KOPT-K1 (cell line): ENCODE measurements around the gene IRF9.

Experiments
- H3K27ac ChIP-seq: fragments of 200-600 bp; sonication (generic); 2 replicates; pipeline ENCODE4 v1.5.1; 2016; ENCODE audit warnings: antibody characterized with exemption, mild to moderate bottlenecking, low read depth, low read length; ENCODE audit not compliant: poor library complexity, severe bottlenecking
- H3K36me3 ChIP-seq: fragments of 200-600 bp; sonication (generic); 2 replicates; pipeline ENCODE4 v1.5.1; 2017; ENCODE audit warnings: antibody characterized with exemption, mild to moderate bottlenecking, low read length, moderate library complexity; ENCODE audit not compliant: insufficient read depth
- H3K9me3 ChIP-seq: fragments of 200-600 bp; sonication (generic); 2 replicates; pipeline ENCODE4 v1.5.1; 2017; ENCODE audit warnings: antibody characterized with exemption, low read length, mild to moderate bottlenecking; ENCODE audit not compliant: insufficient read depth, poor library complexity, severe bottlenecking

IRF9 gene

GRCh38 chr14:24172871-24173281 is 11.8 kb downstream of the IRF9 start:
- no peak overlapping the region for H3K27ac ChIP-seq
- H3K36me3 ChIP-seq, result peaks cover 16% of the 10 kb centered on the region
- H3K9me3 ChIP-seq, result no peaks in the 10 kb centered on the region

GRCh38 chr14:24176599-24176998 is 15.5 kb downstream of the IRF9 start:
- peaks cover 53% of the 10 kb centered on the region for H3K36me3 ChIP-seq
- no peak overlapping the region for H3K27ac ChIP-seq
- no peaks in the 10 kb centered on the region for H3K9me3 ChIP-seq

GRCh38 chr14:24177041-24177825 is 16.2 kb downstream of the IRF9 start:
- H3K9me3 ChIP-seq, result no peaks in the 10 kb centered on the region
- H3K27ac ChIP-seq, result no peak overlapping the region
- H3K36me3 ChIP-seq, result peaks cover 60% of the 10 kb centered on the region

- no peak overlapping the region for H3K27ac ChIP-seq
- H3K9me3 ChIP-seq, result no peaks in the 10 kb centered on the region
- peaks cover 66% of the 10 kb centered on the region for H3K36me3 ChIP-seq
These were observed 16.8 kb downstream of the IRF9 start for GRCh38 chr14:24177891-24178290.

- H3K9me3 ChIP-seq, result no peaks in the 10 kb centered on the region
- peaks cover 73% of the 10 kb centered on the region for H3K36me3 ChIP-seq
These were observed 17.5 kb downstream of the IRF9 start for GRCh38 chr14:24178399-24179178.

GRCh38 chr14:24179294-24179960 is 18.4 kb downstream of the IRF9 start:
- Histone ChIP-seq H3K36me3 (peaks cover 82% of the 10 kb centered on the region), H3K9me3 (no peaks in the 10 kb centered on the region), H3K27ac (no peak overlapping the region)

More at GRCh38 chr14:24178399-24179178, 17.5 kb downstream of the IRF9 start:
- no peak overlapping the region for H3K27ac ChIP-seq

GRCh38 chr14:24179961-24180796 is 19.1 kb downstream of the IRF9 start:
- Histone ChIP-seq H3K9me3 (no peaks in the 10 kb centered on the region), H3K27ac (no peak overlapping the region), H3K36me3 (peaks cover 89% of the 10 kb centered on the region)

DNA sequence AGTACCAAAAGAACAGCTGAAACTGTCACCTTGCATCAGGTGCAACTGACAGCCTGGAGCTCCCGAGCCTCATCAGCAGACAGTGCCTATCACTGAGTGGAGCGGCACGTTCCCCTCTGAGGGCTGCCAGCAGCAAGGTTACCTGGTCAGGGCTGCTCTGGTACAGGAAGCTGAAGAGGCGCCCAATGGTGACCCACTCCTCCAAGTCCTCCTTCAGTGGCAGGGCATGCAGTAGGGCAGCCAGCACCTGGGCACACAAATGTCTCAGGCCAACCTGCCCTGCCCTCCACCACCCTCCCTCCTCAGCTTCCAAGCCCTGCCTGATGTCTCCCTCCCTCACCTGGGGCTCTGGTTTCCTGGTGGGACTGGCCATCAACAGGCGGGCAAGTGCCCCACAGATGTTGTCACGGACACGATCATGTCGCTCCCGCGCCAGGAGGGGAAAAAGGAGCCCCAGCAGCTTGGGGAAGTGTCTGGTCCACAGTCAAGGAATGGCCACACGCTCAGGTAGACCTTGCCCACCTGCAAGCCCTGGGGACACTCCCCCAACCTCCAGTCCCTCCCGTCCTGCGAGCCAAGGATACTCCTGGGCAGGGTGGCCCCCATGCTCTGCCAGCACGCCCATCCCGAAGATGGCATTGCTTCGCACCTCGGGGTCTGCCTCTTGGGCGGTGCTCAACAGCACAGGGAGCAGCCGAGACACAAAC is 20.5 kb downstream of the IRF9 start:
- H3K36me3 ChIP-seq, result peaks cover 100% of the 10 kb centered on the region
- no peaks in the 10 kb centered on the region for H3K9me3 ChIP-seq
- H3K27ac ChIP-seq, result no peak overlapping the region

DNA sequence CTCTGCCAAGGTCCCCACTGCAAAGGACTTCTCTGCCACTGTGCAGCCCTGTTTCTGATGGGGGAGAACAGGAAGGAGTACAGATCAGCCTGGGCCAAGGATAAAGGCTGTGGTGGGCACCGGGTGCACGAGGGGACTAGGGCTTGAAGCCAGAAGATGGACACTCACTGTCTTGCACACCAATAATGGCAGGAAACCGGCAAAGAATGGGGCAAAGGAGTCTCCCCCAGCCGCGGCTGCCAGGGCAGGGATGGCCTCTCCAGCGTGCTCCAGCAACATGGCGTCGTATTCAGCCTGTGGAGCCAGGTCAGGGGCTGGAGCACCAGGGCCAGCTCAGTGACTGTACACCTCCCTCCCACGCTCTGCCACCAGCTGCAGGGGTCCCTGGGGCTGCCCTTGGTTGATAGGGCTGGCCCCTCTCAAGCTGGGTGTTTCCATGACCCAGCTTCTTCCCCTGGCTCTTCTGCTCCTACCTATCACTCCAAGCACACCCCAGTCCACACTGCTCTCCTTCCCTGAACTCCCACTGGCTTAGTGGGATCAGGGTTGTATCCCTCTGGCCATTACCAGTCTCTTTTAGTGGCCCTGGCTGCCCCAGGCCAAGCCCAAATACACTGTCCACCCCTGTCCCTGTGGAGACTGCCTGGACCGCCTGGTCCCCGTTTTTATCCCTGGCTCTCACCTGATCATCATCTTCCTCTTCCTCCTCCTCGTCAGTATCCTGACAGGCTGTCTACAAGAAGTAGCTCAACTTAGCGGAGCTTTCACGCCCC is 21.2 kb downstream of the IRF9 start:
- no peak overlapping the region for H3K27ac ChIP-seq
- H3K36me3 ChIP-seq, result peaks cover 98% of the 10 kb centered on the region
- no peaks in the 10 kb centered on the region for H3K9me3 ChIP-seq

DNA sequence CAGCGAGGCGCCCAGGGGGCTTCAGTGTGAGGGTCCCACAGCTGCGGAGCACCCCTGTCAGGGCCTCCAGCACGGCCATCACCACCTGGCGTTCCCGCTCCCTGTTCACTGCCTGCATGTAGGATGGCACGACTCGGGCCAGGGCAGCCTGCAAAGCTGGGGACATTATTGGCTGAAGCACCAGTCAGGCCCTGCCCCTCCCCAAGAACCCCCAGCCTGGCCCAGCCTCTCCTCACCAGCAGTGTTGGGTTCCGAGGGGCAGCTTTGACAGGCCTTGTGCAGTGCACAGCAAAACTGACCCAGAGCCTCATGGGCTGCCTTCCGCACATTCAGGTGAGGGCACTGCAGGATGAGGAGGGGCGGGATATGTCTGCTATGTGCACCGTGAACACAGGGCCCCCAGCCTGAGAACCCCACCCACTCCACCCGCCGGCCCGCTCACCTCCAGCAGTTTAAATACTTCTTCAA is 22.0 kb downstream of the IRF9 start:
- H3K9me3 ChIP-seq, result no peaks in the 10 kb centered on the region
- peaks cover 91% of the 10 kb centered on the region for H3K36me3 ChIP-seq
- no peak overlapping the region for H3K27ac ChIP-seq

- peaks cover 78% of the 10 kb centered on the region for H3K36me3 ChIP-seq
- H3K27ac ChIP-seq, result no peak overlapping the region
- no peaks in the 10 kb centered on the region for H3K9me3 ChIP-seq
These were observed 23.3 kb downstream of the IRF9 start for GRCh38 chr14:24184104-24184970.

GRCh38 chr14:24185026-24185425 is 24.0 kb downstream of the IRF9 start:
- Histone ChIP-seq H3K27ac (no peak overlapping the region), H3K36me3 (peaks cover 75% of the 10 kb centered on the region), H3K9me3 (no peaks in the 10 kb centered on the region)

DNA sequence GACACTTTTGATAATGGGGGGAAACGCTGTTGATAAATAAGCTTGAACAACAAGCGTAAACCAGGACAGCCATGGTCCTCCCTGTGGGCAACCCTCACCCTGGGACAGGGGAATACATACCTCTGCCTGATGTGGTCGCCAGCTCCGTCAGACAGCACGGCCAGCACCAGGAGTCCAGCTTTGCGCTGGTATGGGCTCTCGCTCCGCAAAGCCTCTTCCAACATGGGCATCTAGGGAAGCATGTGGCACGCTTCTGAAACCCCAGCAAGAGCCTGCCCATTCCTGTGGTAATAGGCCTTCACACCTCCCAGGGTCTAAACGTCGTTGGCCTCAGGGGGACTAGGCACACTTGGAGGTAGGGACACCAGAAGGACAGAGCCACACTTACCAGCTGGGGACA is 24.7 kb downstream of the IRF9 start:
- H3K36me3 ChIP-seq, result peaks cover 74% of the 10 kb centered on the region
- H3K9me3 ChIP-seq, result no peaks in the 10 kb centered on the region
- H3K27ac ChIP-seq, result no peak overlapping the region
